ELF-1 (cell line): ENCODE measurements around the gene CBFA2T3.

Experiments used
- DNase-seq: peaks from one replicate; pipeline ENCODE4 v3.0.0-alpha.2; 2016; ENCODE audit warnings: low read depth, low spot score

Gene CBFA2T3

DNA sequence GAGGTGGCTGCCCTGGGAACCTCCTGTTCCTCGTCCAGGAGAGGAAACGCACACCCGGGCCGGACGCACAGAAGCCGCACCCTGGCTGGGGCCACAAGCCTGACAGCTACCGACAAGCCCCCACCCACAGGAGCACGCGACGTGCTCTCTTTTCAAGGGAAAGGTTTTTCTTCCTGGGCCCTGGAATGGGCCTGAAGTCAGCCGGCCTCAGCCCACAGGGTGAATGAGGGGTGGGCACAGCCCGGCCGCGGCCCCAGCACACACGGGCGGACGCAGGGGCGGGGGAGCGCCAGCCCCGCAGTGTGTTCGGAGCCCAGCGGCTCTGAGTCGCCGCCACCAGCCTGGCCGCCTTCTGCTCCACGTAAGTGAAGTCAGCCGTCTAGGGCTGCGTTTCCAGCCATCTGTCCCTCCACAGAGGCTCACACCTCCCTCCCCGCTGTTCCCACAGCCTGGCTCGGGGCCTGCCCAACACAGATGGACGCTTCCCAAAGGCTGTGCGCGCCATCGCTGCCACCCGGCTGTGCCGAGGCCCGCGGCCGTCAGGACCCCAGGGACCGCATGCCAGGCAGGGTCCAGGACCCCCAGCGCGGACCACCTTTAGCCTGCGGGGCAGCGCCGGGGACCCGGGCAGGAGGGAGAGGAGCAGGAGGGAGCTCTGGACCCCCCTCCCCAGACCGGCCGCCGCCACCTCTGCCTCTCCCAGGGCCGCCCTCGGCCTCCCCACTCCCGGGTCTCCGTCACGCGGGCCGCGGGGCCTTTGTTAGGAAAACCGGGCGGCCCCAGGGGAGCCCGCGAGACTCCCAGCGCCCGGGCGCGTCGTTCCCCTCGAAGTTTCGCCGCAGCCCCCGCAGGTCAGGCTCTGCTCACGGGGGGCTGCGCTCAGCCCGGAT, 36.8 kb downstream of the CBFA2T3 start:
- no peak for DNase-seq

DNA sequence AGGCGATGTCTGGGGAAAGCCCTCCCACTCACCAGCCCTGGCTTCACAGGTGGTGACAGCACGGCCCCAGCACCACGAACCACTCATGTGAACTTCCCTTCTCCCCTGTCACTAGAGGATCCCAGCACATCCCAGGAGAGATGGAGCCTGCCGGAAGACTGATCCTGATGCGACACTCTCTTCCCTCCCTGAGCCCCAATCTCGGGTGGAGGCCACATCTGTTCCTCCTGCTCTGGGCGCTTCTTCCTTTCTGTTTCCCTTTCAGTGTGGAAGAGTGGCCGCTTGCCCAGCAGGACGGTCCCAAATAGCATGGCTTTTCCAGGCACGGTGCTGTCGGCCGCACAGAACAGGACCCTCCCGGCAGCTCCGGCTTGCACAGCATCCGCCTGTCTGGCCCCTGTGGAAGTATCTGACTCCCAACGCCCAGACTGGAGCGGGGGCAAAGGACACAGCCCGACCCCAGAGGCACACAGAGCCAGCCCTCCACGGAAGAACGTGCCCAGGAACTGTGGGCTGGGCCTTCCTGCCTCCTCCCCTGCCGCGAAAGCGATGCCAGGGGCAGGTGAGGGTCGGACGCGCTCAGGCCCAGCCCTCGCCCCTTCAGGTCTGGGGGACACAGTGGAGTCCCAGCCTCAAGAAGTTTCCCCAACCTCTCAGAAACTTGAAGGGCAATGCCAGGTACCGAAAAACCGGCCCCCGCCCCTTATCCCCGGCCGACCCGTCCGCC, 37.6 kb downstream of the CBFA2T3 start:
- no peak for DNase-seq

DNA sequence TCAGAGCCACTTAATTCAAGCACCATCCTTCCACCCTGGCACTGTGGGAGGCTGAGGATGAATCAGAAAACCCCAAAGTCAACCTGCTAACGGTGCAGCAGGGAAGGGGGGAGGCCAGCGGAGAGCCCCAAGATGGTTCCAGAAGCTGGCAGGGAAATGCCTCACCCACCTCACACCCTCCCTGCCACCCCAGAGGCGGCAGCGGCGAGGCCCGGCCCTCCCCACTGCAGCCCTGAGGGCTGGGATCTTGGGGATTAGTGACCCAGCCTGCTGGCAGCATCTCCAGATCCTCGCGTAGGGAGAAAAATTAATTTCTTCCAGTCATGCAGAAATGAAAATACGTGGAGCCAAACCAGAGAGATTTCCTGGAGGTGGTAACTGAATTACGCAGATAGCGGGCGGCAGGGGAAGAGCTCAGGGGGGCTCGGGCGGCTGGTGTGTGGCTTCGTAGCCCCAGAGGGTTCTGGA, 38.2 kb downstream of the CBFA2T3 start:
- no peak for DNase-seq

DNA sequence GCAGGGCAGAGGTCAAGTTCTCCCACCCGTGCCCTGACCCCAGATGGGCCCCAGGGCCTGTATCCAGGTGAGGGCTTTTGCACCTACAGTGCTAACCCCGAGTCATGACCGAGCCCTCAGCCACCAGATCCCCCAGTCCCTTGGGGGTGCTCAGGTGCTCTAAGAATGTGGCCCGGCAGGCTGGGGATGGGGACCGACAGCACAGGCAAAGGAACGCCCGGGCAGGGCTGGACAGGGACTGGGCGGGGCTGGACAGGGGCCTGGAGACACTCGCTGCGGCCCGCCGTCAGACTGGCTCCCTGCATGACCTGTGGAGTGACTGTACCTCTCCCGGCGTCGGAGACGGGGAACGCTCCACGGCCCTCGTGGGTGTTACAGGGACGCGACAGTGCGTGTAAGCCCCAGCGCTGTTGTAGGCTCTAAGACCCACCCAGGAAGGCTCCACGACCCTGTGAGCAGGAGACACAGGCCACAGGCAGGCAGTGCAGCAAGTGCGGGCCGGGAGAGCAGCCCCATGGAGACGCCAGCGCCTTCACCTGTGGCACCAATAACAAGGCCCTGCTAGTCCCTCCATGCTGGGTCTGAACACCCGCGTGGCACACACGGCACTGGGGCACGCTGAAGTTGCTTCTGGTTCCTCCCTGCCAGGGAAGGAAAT, 38.8 kb downstream of the CBFA2T3 start:
- no peak for DNase-seq

DNA sequence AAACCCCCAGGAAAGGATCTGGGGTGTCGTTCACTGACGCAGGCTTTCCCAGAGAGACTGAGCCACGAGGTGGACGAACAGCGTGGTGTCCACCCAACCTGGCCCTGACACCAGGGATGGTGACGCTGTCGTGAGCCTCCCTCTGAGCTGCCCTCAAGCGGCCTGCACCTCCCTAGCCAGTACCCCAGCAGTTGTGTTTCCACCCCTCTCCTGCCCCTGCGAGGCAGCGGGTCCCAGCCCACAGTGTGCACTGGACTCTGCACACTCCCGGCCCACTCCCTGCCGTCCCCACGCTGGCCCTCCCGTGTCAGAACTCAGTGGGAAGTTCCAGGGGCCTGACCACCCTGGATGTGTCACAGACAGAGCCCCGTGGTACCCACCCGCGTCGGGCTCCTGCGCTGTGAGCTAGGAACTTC, 39.8 kb downstream of the CBFA2T3 start:
- no peak for DNase-seq

DNA sequence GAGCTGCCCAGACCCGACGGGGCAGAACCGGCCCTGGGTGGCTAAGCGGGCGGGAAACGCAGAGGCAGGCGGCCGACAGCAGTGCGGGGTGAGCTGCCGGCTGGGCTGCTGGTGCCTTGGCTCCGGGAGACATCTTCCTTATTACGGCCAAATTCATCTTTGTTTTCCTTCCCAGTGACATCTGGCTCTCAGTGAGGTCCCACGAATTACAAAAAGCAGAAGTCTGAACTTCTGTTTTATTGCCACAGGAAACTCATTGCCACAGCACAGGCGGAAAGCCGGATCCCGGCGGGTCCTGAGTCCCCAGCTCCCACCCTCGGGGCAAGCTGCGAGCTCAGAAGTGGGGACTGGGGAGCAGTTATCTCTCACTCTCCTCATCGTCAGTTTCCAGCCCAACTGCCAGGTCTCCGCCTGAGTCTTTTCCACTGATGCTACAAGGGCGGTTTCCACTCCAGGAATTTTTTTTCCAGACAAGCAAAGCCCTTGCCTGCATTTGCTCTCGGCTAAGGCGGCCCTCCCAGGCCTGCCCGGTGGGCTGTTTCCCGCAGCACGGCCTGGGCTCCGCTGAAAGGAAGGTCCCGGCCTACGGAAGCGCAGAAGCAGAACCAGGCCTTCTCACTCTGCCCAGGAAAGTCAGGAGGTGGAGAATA, 40.3 kb downstream of the CBFA2T3 start:
- DNase-seq, result no peak

DNA sequence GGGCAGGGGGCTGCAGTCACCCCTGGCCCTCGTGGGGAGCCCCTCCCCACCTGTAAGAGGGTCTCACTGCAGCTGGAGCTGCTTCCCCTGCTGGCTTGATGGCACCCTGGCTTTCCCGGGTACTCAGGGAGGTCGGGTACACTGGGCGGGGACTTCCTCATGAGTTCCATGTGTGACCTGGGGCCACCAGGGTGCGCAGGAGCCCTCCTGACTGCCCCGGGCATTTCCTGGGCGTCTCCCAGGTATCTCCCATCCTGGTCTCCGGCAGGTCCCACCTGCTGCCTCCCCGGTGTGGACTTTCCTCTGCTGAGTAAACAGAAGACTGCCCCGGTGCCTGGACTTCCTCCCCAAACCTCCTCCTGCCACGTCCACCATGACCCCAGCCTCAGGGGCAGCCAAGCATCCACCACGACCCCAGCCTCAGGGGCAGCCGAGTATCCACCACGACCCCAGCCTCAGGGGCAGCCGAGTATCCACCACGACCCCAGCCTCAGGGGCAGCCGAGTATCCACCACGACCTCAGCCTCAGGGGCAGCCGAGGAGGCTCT, 40.9 kb downstream of the CBFA2T3 start:
- DNase-seq, result no peak

DNA sequence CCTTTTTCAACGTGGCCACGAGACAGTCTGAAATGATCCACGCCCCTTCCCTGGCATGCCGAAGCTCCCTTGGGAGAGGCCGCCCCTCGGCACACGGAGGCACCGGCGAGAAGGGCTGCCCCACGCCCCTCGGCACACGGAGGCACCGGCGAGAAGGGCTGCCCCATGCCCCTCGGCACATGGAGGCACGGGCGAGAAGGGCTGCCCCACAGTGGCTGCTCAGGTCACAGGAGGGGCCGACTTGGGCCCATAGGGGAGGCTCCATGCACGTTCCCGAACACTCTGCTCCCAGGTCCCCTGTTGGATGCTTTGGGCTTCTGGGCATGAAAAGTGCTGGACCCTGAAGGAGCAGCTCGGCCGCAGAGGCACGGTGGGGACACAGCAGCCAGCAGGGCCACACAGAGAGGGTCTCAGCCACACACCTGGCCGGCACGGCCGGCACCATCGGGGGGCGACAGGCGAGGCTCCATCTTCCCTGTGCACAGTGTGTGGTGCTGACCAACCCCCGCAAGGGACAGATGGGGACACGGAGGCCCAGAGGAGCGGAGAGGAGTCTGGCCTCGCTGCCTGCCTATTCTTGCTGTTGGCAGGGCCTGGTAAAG, 42.8 kb downstream of the CBFA2T3 start:
- no peak for DNase-seq

DNA sequence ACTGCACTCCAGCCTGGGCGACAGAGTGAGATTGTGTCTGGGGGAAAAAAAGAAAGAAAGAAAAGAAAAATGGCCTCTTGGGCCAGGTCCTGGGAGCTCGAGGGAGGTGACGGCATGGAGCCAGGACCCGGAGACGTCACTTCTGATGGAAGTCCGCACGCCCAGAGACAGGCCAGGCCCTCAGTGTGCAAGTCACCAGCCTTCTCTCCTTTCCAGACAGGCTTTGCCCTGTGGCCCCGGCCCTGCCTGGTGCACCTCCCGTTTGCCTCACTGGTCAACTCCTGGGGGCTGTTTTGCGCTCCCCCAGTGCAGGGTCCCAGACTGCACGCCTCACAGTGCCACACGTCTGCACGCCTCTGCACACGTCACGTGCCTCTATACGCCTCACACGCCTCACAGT, 44.1 kb downstream of the CBFA2T3 start:
- DNase-seq, result no peak

DNA sequence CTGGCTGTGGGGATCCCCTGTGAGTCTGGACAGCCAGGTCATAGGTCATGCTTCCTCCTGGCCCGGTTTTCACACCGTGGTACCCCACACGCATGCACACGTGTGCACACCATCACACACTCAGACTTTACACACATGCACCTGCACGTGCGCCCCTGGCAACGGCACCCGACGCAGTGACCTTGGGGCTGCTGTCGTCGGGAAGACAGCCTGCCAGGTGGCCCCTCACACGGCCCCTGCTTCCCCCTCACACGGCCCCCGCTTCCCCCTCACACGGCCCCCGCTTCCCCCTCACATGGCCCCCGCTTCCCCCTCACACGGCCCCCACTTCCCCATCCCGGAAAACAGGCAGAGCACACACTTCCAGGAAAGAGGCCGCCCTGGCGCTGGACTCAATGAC, 45.1 kb downstream of the CBFA2T3 start:
- no peak for DNase-seq

DNA sequence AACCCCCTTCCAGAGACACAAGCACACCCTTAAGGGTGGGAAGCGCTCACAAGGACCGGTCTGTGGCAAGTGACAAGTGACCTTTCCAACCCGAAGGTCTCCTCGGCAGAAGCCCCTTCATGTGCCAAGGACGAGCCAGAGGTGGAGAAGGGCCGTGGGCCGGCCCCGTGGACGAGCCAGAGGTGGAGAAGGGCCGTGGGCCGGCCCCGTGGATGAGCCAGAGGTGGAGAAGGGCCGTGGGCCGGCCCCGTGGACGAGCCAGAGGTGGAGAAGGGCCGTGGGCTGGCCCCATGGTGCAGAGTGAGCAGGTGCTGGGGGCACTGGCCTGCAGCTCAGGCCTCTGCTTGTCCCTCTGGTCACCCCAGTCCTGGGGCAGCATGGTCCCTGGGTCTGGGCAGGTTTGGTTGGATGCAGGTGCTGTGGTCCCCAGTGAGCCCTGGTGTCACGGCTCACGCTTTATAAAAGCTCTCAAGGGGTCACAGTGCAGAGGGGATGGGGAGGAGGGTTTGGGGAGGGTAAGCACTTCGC, 45.6 kb downstream of the CBFA2T3 start:
- no peak for DNase-seq

DNA sequence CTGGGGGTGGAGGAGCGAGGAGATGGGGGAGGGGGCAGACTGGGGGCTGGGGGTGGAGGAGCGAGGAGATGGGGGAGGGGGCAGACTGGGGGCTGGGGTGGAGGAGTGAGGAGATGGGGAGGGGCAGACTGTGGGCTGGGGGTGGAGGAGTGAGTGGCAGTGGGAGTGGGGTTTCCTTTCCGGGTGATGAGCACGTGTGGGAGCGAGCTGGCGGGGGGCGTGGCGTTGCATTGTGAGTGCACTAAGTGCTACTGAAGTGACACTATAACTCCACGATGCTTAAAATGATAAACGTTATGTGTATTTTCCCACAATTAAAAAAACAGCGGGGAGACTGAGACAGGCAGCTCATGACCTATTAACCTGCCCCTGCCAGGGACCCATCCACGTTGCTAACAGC, 46.3 kb downstream of the CBFA2T3 start:
- DNase-seq, result no peak

DNA sequence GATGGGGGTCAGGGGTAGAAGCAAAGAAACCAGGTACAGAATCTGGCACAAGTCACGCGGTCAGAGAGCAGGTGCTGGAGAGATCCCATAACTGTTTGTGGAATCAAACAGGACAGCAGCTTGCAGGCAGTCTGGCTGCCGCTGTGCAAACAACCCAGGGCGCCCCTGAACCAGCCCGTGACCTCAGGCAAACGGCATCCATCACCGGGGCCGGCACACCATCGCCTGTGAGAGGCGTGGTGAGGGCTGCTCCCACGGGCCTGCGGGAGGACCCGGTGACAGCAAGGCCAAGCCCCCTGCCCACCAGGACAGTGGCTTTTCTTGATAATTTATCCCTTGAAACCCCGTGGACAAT, 47.9 kb downstream of the CBFA2T3 start:
- DNase-seq, result no peak

DNA sequence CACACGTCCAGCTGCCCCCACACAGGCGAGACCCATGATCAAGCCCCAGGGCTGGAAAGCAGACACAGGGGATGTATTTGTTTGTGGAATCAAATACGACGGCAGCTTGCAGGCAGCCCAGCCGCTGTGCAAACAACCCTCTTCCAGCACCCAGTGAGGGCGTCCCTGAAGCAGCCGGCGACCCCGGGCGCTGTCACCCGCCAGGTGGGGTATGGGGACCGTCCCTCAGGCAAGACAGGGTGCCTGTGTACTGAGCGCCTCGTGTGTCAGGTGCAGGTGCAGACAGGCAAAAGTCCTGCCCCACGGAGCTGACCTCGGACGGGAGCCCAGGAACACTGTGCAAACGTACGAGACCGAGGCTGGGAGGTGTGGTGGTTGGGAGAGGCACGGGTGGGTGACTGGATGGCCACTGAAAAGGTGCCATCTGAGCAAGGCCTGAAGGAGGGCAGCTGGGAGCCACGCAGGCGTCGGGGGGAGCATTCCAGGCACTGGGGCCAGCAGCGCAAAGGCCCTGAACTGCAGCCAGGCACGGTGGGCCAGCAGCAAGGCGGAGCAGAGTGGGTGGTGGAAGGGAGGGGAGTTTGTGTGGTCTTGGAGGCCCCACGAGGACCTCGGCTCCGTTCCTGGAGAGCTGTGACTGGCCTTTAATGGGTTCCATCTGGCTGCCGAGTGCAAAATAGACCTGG, 48.5 kb downstream of the CBFA2T3 start:
- DNase-seq, result no peak

DNA sequence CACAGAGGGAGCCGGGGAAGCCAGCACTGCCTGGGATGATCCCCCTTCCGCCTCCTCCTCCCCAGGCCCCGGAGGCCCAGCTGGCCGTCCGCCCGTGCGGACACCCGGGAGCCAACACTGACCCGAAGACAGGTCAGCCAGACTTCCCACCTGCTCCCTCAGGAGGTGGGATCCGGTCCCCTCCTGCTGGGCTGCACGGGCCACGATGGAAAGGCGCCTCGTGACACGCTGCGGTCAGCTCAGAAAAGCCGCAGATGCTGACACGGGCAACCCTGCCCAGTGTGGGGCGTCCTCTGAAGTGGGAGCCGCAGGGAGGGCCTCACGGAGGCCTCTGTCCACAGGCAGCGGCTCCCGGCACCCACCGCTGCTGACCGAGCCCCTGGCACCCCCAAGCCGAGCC, 49.3 kb downstream of the CBFA2T3 start:
- no peak for DNase-seq

DNA sequence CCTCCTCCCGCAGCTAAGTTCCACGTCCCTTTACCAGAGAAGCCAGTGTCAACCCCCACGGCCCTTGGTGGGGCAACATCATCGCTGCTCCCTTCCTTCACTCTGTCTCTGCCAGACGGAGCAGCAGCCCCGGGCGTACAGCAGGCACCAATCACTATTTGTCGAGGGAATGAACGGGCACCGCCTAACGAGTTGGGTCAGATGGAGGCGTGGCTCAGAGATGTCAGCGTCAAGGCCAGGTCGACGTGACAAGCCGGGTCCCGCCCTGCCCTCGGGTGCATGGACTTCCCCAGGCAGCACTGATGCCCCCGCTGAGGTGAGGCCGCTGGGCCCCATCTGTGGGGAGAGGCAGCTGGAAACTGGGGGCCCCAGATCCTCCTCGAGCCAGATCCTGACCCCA, 50.0 kb downstream of the CBFA2T3 start:
- no peak for DNase-seq

DNA sequence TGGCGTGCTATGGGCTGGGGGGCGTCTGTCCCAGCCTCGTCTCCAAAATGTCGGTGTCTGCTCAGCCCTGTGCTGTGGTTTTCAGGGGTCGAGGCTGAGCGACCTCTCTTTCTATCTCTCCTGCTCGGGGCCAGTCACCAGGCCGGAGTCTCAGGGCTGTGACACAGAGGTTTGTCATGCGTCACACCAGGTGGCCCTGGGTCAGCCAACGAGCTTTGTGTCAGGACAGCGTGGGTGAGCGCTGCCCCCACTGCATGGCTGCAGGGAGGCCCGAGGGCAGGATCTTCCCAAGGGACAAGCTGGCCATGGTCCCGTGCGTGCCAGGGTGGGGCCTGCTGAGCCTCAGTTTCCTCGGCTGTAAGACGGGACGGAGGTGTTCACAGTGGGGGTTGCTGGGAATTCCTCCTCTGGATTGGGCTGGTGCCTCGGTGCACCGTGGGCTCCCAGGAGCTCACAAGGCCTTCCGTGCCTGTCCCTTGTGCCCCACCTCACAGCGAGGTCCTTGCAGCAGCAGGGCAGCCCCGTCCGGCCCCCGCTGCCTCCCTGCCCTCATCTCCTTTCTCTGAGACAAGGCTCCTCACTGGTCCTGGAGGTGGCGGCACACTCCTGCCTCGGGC, 50.5 kb downstream of the CBFA2T3 start:
- DNase-seq, result no peak

DNA sequence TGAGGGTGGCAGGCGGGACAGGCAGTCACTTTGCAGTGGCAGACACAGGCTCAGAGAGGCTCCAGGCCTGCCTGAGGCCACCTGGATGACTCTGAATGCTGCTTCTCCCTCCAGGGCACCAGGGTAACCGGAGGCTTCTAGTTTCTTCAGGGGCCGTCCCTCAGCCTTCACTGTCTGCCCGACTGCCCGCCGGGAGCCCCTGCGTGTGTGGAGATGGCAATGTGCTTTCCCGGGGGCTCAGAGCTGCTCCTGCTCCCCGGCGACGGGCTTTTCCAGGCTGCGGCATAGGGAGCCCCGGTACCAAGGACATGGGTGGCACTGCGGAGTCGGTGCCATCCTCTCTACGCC, 51.5 kb downstream of the CBFA2T3 start:
- DNase-seq, result no peak

DNA sequence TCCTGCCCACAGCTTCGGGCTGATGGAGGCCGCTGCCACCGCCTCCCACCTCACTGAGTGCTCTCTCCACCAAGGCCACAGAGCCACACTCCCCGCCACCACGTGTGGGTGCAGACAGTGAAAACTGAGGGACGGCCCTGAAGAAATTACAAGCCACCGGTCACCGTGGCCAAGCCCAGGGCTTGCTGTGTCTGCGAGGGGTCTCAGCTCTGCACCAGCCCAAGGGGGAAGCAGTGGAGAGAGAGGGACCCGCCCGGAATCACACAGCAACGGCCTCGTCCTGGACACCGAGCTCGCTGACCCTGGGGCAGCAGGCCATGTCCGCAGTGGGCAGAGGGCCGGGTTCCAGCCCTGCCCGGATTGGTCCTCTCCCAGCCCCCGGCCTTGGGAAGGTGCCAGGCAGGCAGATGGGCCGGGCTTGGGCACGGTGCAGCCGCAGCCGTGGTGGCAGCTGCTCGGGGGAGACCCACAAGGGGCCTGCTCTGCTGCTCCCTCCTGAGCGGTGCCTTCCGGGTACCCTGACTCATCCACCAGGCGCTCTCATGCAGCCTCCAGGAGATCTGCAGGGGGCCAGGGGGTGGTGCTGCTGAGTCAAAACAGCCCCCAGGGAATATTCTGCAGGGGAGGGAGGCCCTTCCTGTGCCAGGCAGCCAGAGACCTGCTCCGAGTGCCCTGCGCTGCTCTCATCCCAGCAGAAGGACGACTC, 52.0 kb downstream of the CBFA2T3 start:
- DNase-seq, result peak; percentile 84
